HCT116 (cell line): ENCODE data around the gene DIP2B. TPM values are rescaled to one million over a fixed set of nuclear protein-coding genes. Genes with fewer than 3 reads are reported as not detected.

Experiments used
- ATAC-seq: fragments of 200-7000 bp; cut with Tn5 transposase; 2 replicates; pipeline ENCODE4 v1.9.1; 2020; ENCODE audit warnings: mild to moderate bottlenecking, moderate library complexity
- BruUV-seq: library from RNA; stranded (reverse); fragments of 400-500 nt; replicated peaks from 2 replicates; lab custom pipeline; 2021; lab: Mats Ljungman, UMichigan
- CTCF ChIA-PET: fragments of 300-600 bp; sonication (Branson Sonifier 250); formaldehyde crosslinking; loops from one replicate; lab custom pipeline; 2021; ENCODE audit warnings: antibody characterized with exemption; lab: Charles Lee
- POLR2A ChIA-PET: fragments of 300-600, 350-600 bp; sonication (Branson Sonifier 250); formaldehyde crosslinking; loops from one replicate; lab custom pipeline; 2021; ENCODE audit warnings: antibody characterized with exemption; lab: Charles Lee
- RAD21 ChIA-PET, 2 experiments: fragments of 300-600 bp; sonication (Branson Sonifier 250); formaldehyde crosslinking; loops; one replicate each; lab custom pipeline; 2023; ENCODE audit warnings: low total read pairs in 2 of 2; ENCODE audit not compliant: uncharacterized antibody in 2 of 2, unreplicated experiment in 2 of 2, low non-redundant PET in 1 of 2; lab: Charles Lee
- DNase-seq: peaks from one replicate; pipeline ENCODE4 v3.0.0-alpha.2; 2010; ENCODE audit warnings: low read depth, low spot score
- H2AFZ ChIP-seq: fragments of 200-600 bp; shearing (Covaris generic), sonication (generic); 2 replicates; pipeline ENCODE4 v1.6.1; 2017; ENCODE audit warnings: low read depth, mixed run types, mixed read lengths, antibody characterized with exemption, low read length; ENCODE audit not compliant: poor library complexity, severe bottlenecking
- H3K27ac ChIP-seq: 2 replicates; pipeline ENCODE4 v1.5.1; 2012; ENCODE audit warnings: low read depth, low read length
- H3K27me3 ChIP-seq: fragments of 200-600 bp; sonication (generic); 2 replicates; pipeline ENCODE4 v1.6.1; 2016; ENCODE audit warnings: mixed run types, low read length, mixed read lengths; ENCODE audit not compliant: insufficient read depth
- H3K36me3 ChIP-seq, 2 experiments: fragments of 200-500 bp in 1 of 2; fragments of 200-600 bp in 1 of 2; sonication (Bioruptor generic) in 1 of 2; sonication (generic) in 1 of 2; 2 replicates each; pipeline versions ENCODE4 v1.5.1 to v1.6.1; 2014 to 2016; ENCODE audit warnings: low read length in 2 of 2, inconsistent platforms in 1 of 2, mixed read lengths in 1 of 2, mixed run types in 1 of 2; ENCODE audit not compliant: insufficient read depth in 2 of 2, control insufficient read depth in 1 of 2
- H3K4me1 ChIP-seq, 2 experiments: fragments of 200-600 bp in 1 of 2; sonication (generic) in 1 of 2; 2 replicates each; pipeline versions ENCODE4 v1.5.1 to v1.6.1; 2012 to 2017; ENCODE audit warnings: low read length in 2 of 2, inconsistent platforms in 1 of 2, mild to moderate bottlenecking in 1 of 2, mixed read lengths in 1 of 2, mixed run types in 1 of 2, moderate library complexity in 1 of 2; ENCODE audit not compliant: insufficient read depth in 2 of 2, control insufficient read depth in 1 of 2
- H3K4me2 ChIP-seq: fragments of 200-600 bp; sonication (generic); 2 replicates; pipeline ENCODE4 v1.6.1; 2017; ENCODE audit warnings: mixed run types, low read length, mixed read lengths
- H3K4me3 ChIP-seq, 2 experiments: fragments of 200-600 bp in 1 of 2; sonication (generic) in 1 of 2; replicated peaks in 1 of 2; 2 replicates each; pipeline ENCODE4 v1.5.1; 2011 to 2016; ENCODE audit warnings: low read length in 2 of 2, control low read depth in 1 of 2, low read depth in 1 of 2, mild to moderate bottlenecking in 1 of 2, mixed read lengths in 1 of 2, mixed run types in 1 of 2
- H3K79me2 ChIP-seq: fragments of 200-600 bp; sonication (generic); 2 replicates; pipeline ENCODE4 v1.6.1; 2017; ENCODE audit warnings: mild to moderate bottlenecking, mixed run types, low read length, moderate library complexity, mixed read lengths; ENCODE audit not compliant: insufficient read depth
- H3K9ac ChIP-seq: fragments of 200-600 bp; sonication (generic); 2 replicates; pipeline ENCODE4 v1.6.1; 2016; ENCODE audit warnings: low read length, mixed read lengths
- H3K9me2 ChIP-seq: fragments of 200-600 bp; sonication (generic), shearing (Covaris generic); 2 replicates; pipeline ENCODE4 v1.6.1; 2017; ENCODE audit warnings: mixed run types, mild to moderate bottlenecking, moderate library complexity; ENCODE audit not compliant: insufficient read depth
- H3K9me3 ChIP-seq, 2 experiments: fragments of 200-500 bp in 1 of 2; fragments of 200-600 bp in 1 of 2; sonication (Bioruptor generic) in 1 of 2; sonication (generic) in 1 of 2; 2 replicates each; pipeline ENCODE4 v1.6.1; 2014 to 2017; ENCODE audit warnings: low read length in 2 of 2, mixed read lengths in 2 of 2, inconsistent platforms in 1 of 2, low read depth in 1 of 2, mild to moderate bottlenecking in 1 of 2, mixed run types in 1 of 2, moderate library complexity in 1 of 2; ENCODE audit not compliant: control insufficient read depth in 1 of 2, insufficient read depth in 1 of 2
- H4K20me1 ChIP-seq: fragments of 200-600 bp; sonication (generic), shearing (Covaris generic); 2 replicates; pipeline ENCODE4 v1.6.1; 2017; ENCODE audit warnings: mixed run types, mild to moderate bottlenecking, moderate library complexity; ENCODE audit not compliant: insufficient read depth
- CBX3 ChIP-seq: IDR thresholded peaks from 2 replicates; pipeline ENCODE4 v1.6.1; 2012; ENCODE audit warnings: low read depth
- EGR1 ChIP-seq: IDR thresholded peaks from 2 replicates; pipeline ENCODE4 v1.6.1; 2012; ENCODE audit warnings: low read depth
- EZH2phosphoT487 ChIP-seq: fragments of 200-600 bp; IDR thresholded peaks from 2 replicates; pipeline ENCODE4 v1.6.1; 2018; ENCODE audit warnings: antibody characterized with exemption, borderline replicate concordance
- JUND ChIP-seq: IDR thresholded peaks from 2 replicates; pipeline ENCODE4 v1.6.1; 2012
- POLR2AphosphoS5 ChIP-seq: IDR thresholded peaks from 2 replicates; pipeline ENCODE4 v1.6.1; 2011; ENCODE audit warnings: mild to moderate bottlenecking, low read depth, low read length, moderate library complexity
- RAD21 ChIP-seq: IDR thresholded peaks from 2 replicates; pipeline ENCODE4 v1.6.1; 2012; ENCODE audit warnings: low read depth, mild to moderate bottlenecking
- SP1 ChIP-seq: IDR thresholded peaks from 2 replicates; pipeline ENCODE4 v1.6.1; 2012; ENCODE audit warnings: low read depth
- YY1 ChIP-seq: IDR thresholded peaks from 2 replicates; pipeline ENCODE4 v1.6.1; 2011; ENCODE audit warnings: low read length, low read depth, moderate library complexity, mild to moderate bottlenecking; ENCODE audit not compliant: insufficient replicate concordance; ENCODE audit errors: extremely low read depth
- ZFX ChIP-seq: fragments of 450-650 bp; IDR thresholded peaks from 2 replicates; pipeline ENCODE4 v1.6.1; 2017
- intact Hi-C: fragments of 100-400 bp; cut with micrococcal nuclease; formaldehyde crosslinking; loops from 2 replicates; pipeline ENCODE4 v1.10.0; 2022
- total RNA-seq: library from RNA; stranded (reverse); gene quantifications from one replicate; pipeline ENCODE4 v1.2.1, GENCODE V29; 2021; ENCODE audit not compliant: unreplicated experiment
- TF ChIP-seq, protein P1 (sequence below): IDR thresholded peaks from 2 replicates; pipeline ENCODE4 v1.6.1; 2011; ENCODE audit warnings: mild to moderate bottlenecking, low read length, moderate library complexity; ENCODE audit not compliant: insufficient replicate concordance; ENCODE audit errors: extremely low read depth
- TF ChIP-seq, protein P2 (sequence below), 3 experiments: fragments of 200-600 bp in 1 of 3; sonication (generic) in 1 of 3; IDR thresholded peaks in 2 of 3; conservative IDR thresholded peaks in 1 of 3; 2 replicates each; pipeline ENCODE4 v1.5.1; 2012 to 2017; ENCODE audit warnings: low read depth in 2 of 3, low read length in 2 of 3, antibody characterized with exemption in 1 of 3, borderline replicate concordance in 1 of 3, control low read depth in 1 of 3, mild to moderate bottlenecking in 1 of 3, mixed read lengths in 1 of 3, mixed run types in 1 of 3, moderate library complexity in 1 of 3; ENCODE audit not compliant: insufficient read depth in 1 of 3

DIP2B gene
- total RNA-seq, 1 experiment from 2014 or later, result 32.3 TPM

DNA sequence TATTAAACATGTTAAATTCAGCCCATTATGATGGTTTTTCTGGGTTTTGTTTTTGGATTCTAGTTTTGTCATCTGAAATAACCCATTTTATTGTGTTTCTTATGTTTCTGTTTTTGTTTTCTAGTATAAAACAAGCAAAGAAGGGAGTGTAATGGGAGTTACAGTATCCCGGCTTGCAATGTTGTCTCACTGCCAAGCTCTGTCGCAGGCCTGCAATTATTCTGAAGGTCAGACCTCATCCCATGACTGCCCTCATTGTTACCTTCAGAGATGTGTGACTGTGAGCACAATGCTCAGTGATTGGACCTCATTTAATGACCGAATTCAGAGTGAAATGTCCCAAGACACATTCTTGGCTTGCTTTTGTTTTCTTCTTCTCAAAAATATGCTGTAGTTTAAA is 186.1 kb downstream of the DIP2B start (continued):
- TF ChIP-seq, protein P1, sequence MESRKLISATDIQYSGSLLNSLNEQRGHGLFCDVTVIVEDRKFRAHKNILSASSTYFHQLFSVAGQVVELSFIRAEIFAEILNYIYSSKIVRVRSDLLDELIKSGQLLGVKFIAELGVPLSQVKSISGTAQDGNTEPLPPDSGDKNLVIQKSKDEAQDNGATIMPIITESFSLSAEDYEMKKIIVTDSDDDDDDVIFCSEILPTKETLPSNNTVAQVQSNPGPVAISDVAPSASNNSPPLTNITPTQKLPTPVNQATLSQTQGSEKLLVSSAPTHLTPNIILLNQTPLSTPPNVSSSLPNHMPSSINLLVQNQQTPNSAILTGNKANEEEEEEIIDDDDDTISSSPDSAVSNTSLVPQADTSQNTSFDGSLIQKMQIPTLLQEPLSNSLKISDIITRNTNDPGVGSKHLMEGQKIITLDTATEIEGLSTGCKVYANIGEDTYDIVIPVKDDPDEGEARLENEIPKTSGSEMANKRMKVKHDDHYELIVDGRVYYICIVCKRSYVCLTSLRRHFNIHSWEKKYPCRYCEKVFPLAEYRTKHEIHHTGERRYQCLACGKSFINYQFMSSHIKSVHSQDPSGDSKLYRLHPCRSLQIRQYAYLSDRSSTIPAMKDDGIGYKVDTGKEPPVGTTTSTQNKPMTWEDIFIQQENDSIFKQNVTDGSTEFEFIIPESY, result no peak

DNA sequence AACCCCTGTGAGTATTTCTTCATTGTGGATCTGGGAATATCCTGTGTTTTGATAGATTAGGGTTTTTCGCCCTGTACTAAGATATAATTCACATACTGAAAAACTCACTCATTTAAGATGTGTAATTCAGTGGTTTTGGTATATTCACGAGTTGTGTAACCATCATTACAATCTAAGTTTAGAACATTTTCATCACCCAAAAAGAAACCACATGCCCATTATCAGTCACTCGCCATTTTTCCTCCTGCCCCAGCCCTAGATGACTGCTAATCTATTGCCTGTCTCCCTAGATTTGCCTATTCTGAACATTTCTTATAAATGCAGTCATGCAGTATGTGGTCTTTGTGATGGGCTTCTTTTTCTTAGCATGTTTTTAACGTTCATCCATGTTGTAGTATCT is 191.2 kb downstream of the DIP2B start:
- no peak overlapping the region for H3K4me2 ChIP-seq
- TF ChIP-seq EZH2phosphoT487, result no peak
- TF ChIP-seq SP1, result no peak
- H3K27me3 ChIP-seq, result no peaks in the 10 kb centered on the region
- no TSS peak for BruUV-seq
- no peak for ATAC-seq
- peaks cover 26 to 32% of the 10 kb centered on the region in 2 experiments; a peak in 3 of 4 replicates for H3K36me3 ChIP-seq
- H3K9me2 ChIP-seq, result no peaks in the 10 kb centered on the region
- no peak overlapping the region for H3K4me3 ChIP-seq
- H2AFZ ChIP-seq, result no peak overlapping the region
- no peaks in the 10 kb centered on the region for H3K79me2 ChIP-seq
- H4K20me1 ChIP-seq, result no peaks in the 10 kb centered on the region
- no peaks in the 10 kb centered on the region for H3K4me1 ChIP-seq
- no peak overlapping the region for H3K9ac ChIP-seq
- ChIA-PET RAD21 (no interaction called here), POLR2A (no interaction called here), CTCF (no interaction called here)
- no peaks in the 10 kb centered on the region for H3K9me3 ChIP-seq
- no peak overlapping the region for H3K27ac ChIP-seq
- DNase-seq, result no peak
- intact Hi-C loops, result no loop called here

DNA sequence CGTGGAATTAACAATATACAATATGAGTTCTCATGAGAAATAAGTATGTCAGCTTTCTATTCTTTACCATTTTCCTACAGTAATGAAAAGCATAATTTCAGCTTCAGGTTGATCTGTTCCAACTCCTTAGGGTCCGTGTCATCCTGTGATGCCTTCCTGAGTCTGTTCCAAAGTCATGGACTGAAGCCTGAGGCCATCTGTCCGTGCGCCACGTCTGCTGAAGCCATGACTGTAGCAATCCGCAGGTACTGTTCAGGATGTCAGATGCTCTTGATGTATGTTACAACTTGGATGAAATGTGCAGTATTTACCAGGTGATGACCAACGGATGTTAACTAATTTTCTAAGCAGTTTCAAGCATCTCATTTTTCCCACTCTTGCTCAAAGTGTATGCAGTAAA is 192.1 kb downstream of the DIP2B start:
- H3K27me3 ChIP-seq, result no peaks in the 10 kb centered on the region
- no peak for ATAC-seq
- no peaks in the 10 kb centered on the region for H3K79me2 ChIP-seq
- H3K4me3 ChIP-seq, result no peak overlapping the region
- H3K9ac ChIP-seq, result no peak overlapping the region
- no peak for DNase-seq
- RAD21 ChIA-PET, result no interaction called here
- no peaks in the 10 kb centered on the region for H3K4me1 ChIP-seq
- H4K20me1 ChIP-seq, result no peaks in the 10 kb centered on the region
- TF ChIP-seq EGR1 (no peak), ZFX (no peak), EZH2phosphoT487 (no peak), JUND (no peak), CBX3 (no peak), YY1 (no peak), RAD21 (no peak), POLR2AphosphoS5 (no peak)
- TF ChIP-seq, protein P1, result no peak
- TF ChIP-seq, protein P2, sequence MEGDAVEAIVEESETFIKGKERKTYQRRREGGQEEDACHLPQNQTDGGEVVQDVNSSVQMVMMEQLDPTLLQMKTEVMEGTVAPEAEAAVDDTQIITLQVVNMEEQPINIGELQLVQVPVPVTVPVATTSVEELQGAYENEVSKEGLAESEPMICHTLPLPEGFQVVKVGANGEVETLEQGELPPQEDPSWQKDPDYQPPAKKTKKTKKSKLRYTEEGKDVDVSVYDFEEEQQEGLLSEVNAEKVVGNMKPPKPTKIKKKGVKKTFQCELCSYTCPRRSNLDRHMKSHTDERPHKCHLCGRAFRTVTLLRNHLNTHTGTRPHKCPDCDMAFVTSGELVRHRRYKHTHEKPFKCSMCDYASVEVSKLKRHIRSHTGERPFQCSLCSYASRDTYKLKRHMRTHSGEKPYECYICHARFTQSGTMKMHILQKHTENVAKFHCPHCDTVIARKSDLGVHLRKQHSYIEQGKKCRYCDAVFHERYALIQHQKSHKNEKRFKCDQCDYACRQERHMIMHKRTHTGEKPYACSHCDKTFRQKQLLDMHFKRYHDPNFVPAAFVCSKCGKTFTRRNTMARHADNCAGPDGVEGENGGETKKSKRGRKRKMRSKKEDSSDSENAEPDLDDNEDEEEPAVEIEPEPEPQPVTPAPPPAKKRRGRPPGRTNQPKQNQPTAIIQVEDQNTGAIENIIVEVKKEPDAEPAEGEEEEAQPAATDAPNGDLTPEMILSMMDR (IDR thresholded peaks at IDR 0.05 in 2 of 3, conservative IDR thresholded peaks at IDR 0.05 in 1 of 3; ENCODE audit: borderline replicate concordance in 1 of 3, insufficient read depth in 1 of 3, low read depth in 2 of 3, low read length in 2 of 3), result no peak
- intact Hi-C loops, result no loop called here
- CTCF ChIA-PET, result no interaction called here
- BruUV-seq, result no TSS peak
- H3K27ac ChIP-seq, result no peak overlapping the region
- H3K9me2 ChIP-seq, result no peaks in the 10 kb centered on the region
- no peaks in the 10 kb centered on the region for H3K9me3 ChIP-seq
- H3K36me3 ChIP-seq, result peaks cover 26 to 32% of the 10 kb centered on the region in 2 experiments; a peak in 3 of 4 replicates
- no peak overlapping the region for H3K4me2 ChIP-seq
- POLR2A ChIA-PET, result interaction anchor here (0.7 kb wide), 1 partner anchor 38 kb away, joined by 3 read pairs; no protein-coding TSS in a partner anchor
- H2AFZ ChIP-seq, result no peak overlapping the region
